GM20000 (cell line): Measurements from ENCODE around the gene UQCRC1.
A peak's percentile ranks its signal among the peaks of the same experiment; 100 is the strongest.

ENCODE experiments used
- DNase-seq: peaks from one replicate; pipeline ENCODE4 v3.0.0; 2012; ENCODE audit warnings: low spot score
- TF ChIP-seq, protein P1 (sequence below): IDR thresholded peaks from 2 replicates; pipeline ENCODE4 v1.5.1; 2012; ENCODE audit warnings: mild to moderate bottlenecking, control low read depth; ENCODE audit errors: extremely low read depth, missing control alignments

The UQCRC1 gene

DNA sequence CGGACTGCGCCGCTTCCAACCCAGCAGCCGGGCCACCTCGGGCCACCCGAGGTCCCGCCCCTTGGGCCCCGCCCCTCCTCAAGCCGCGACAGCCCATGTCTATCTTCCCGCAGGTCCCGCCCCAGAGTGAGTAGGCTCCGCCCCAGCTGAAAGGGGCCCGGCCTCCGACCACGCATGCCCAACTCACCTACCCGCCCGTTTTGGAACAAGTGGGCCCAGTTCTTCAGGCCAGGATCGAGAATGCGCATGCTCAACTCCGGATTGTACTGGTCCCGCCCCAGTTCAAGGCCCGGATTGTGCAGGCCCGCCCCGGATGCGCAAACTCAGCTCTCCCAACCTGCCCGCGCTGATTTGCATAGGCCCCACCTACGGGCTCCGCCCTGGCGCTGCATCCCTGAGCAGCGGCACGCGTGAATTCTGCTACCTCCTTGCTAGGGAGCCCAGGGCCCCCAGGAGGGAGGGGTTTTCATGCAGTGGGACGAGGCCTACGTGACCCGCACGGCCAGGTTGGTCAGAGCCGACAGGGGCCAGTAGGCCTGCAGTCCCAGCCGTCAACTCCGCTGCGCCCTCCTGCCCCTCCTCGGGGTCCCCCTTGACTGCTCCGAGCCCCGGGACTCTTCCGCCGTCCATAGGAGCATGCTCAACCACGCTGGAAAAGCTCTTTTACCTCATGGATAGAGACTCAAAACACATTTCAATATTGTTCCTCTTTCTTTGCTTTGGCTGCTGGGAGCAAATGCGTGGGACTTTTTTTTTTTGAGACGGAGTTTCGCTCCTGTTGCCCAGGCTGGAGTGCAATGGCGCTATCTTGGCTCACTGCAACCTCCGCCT is 52.4 kb downstream of the UQCRC1 start, which contains the start of gene PFKFB4:
Gene PFKFB4, minus strand, starts transcription at position 8 of the 831 bp plus-strand sequence. CDS start 26 bp downstream, outside the sequence.
- DNase-seq: peak; percentile 97

DNA sequence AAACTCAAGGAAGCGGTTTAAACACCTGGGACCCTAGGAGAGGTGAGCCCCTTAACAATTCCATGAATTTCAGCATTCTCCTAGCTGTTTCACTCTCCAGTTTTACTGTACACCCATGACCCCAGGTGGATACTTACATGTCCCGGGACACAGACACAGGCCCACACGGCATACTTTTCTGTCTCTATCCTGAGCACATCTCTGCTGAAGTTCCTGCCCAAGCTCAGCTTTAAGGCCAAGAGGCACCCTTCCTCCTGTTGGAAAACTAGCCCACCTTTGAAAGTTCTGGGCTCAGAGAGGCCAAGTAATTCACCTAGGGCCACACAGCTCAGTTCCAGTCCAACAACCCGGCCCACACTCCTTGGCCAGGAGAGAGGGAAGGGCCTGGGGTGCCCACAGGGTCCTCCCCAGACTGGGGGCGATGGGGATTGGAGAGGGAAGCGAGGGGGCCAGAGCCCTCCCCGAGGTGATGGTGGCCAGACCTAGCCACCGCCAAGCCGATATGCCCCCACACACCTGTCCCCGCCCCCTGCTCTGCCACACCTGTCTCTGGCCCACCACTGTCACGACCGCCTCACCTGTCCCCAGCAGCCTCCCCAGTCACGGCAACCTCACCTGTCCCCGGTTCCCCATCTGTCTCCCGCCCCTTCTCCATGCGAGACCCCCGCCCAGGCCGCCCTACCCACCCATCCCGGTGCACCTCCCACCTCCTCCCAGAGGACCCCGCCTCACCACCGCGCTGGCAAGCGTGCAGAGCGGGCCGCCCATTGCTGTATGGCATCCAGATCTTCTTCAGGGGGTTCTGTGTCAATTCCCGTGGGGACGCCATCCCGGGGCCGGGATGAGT is 53.3 kb downstream of the UQCRC1 start:
- DNase-seq: no peak
- TF ChIP-seq, protein P1, sequence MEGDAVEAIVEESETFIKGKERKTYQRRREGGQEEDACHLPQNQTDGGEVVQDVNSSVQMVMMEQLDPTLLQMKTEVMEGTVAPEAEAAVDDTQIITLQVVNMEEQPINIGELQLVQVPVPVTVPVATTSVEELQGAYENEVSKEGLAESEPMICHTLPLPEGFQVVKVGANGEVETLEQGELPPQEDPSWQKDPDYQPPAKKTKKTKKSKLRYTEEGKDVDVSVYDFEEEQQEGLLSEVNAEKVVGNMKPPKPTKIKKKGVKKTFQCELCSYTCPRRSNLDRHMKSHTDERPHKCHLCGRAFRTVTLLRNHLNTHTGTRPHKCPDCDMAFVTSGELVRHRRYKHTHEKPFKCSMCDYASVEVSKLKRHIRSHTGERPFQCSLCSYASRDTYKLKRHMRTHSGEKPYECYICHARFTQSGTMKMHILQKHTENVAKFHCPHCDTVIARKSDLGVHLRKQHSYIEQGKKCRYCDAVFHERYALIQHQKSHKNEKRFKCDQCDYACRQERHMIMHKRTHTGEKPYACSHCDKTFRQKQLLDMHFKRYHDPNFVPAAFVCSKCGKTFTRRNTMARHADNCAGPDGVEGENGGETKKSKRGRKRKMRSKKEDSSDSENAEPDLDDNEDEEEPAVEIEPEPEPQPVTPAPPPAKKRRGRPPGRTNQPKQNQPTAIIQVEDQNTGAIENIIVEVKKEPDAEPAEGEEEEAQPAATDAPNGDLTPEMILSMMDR: no peak

More for the DNA sequence above, 52.4 kb downstream of the UQCRC1 start, which contains the start of gene PFKFB4:
- TF ChIP-seq, protein P1: no peak

DNA sequence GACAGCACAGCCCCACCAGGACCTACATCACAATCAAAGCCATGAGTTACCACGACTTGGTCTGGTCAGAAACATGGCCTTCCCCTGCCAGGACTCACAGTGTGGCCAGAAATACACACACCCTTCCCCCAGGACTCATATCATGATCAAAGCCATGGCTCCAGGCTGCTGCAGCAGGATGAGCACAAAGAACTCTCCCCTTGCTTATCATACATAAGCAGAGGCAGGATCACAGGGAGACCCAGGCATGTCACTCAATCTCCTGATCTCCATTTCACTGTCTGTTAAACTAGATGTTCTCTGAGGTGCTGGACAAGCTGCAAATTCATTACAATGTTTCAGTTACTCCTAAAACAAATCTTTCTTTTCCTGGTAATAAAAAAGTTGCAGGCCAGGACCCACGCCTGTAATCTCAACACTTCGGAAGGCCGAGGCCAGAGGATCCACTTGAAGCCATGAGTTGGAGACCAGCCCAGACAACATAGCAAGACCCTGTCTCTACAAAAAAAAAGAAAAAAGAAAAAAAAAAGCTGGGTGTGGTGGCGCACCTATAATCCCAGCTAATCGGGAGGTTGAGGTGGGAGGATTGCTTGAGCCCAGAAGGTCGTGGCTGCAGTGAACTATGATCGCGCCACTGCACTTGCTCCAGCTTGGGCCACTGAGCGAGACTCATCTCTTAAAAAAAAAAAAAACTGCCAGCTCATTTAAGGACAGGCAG is 54.1 kb downstream of the UQCRC1 start:
- TF ChIP-seq, protein P1: no peak
- DNase-seq: no peak

DNA sequence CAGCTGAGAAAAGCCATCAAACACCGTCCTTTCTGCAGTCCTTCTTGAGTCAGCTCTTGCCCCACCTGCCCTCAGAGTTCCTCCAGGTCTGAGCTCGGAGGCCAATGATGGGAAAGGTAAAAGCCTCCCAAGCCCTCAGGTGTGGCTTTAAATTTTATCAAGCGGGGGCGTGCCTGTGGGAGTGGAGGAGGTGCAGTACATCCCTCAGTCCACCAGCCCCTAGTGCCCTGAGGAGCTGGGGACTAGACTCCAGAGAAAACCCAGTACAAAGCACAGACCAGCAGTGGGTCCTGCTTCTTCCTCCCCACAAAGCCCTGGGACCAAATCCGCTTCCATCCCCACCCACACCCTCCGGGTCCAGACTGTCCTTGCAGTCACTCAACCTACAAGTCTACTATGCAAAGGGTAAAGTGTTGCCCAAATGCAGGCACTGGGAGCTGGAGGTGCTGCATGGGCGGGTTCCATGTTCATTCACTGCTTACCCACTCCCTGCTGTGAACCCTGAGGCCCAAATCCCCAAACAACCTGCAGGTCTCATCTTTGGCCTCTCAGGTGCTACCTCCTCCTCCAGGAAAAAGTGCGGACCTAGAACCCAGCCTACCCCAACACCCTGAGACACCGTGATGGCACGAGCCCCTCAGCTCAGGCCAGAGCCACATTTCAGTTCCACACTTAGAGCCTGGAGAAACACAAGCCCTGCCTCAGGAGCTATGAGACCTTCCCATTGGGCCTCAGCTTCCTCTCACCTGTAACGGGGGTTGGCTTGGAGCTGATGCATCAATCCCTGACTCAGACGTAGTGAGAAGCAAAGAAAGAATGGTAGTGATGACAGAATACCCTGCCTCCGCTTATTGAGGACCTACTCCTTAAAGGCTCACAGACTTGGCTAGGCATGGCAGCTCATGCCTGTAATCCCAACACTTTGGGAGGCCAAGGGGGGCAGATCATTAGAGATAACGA is 55.3 kb downstream of the UQCRC1 start:
- DNase-seq: no peak
- TF ChIP-seq, protein P1: no peak

DNA sequence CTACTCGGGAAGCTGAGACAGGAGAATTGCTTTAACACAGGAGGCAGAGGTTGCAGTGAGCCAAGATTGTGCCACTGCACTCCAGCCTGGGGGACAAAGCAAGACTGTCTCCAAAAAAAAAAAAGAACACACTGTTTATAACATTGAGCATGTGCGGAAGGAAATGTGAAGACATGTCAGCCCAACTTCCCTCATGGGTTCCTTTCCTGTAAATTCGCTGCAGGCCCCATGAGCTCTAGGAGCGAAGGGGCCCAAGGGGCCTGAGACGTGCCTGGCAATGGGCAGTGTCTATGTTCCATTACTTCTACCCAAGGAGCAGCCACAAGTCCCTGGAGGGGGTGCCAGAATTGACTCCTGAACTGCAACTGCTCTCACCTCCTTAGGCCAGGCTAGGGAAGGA is 56.1 kb downstream of the UQCRC1 start:
- DNase-seq: no peak
- TF ChIP-seq, protein P1: no peak
